AG04449 (cell line): ENCODE measurements around the gene ADGRD2.
"Not testable (repeated sequence)": the region's sequence is repeated elsewhere in the genome, so short reads cannot be mapped to it uniquely, and the experiment has no call there.

Experiments used
- CTCF ChIA-PET: fragments of 350-600 bp; formaldehyde crosslinking; extraction: SDS; loops from one replicate; lab custom pipeline; 2021; ENCODE audit warnings: antibody characterized with exemption; lab: Yijun Ruan, JAX
- POLR2A ChIA-PET: fragments of 400-600, 350-600 bp; formaldehyde crosslinking; extraction: SDS; loops from one replicate; lab custom pipeline; 2020; ENCODE audit warnings: antibody characterized with exemption, inconsistent platforms; lab: Yijun Ruan, JAX
- DNase-seq: peaks from one replicate; pipeline ENCODE4 v3.0.0-alpha.2; 2010; ENCODE audit warnings: low read depth, low spot score
- H3K4me3 ChIP-seq: 2 replicates; pipeline ENCODE4 v1.5.1; 2011; ENCODE audit warnings: low read depth, mild to moderate bottlenecking, control low read depth, low read length
- TF ChIP-seq, protein P1 (sequence below): IDR thresholded peaks from one replicate; pipeline ENCODE4 v1.5.1; 2011; ENCODE audit warnings: mild to moderate bottlenecking, moderate library complexity, low read length, control low read depth, inconsistent platforms; ENCODE audit not compliant: insufficient read depth; ENCODE audit errors: missing control alignments

ADGRD2 gene

DNA sequence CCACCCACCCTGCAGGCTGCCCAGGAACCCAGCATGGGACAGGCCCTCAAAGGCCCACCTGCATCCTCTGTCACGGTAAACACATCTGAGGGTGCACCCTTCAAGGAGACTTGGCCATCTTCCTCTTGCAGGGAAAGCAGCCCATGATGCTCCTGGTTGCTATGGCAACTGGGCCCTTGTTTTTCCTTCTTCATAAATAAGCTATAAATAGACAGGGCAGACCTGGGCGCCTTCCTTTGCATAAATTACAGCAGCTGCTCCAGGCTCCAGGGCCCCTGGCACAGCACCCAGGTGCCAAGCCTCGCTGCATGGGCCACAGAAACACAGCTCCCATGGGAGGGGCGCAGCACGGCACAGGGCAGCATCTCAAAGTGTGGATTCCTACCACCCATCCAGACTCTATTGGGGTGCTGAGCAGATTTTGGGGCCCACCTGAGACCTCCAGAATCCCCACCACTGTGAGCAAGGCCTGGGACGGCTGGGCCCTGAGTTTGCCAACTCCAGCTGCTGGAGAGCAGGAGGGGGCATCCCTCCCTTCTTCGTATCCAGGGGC, 29.2 kb upstream of the ADGRD2 start:
- TF ChIP-seq, protein P1, sequence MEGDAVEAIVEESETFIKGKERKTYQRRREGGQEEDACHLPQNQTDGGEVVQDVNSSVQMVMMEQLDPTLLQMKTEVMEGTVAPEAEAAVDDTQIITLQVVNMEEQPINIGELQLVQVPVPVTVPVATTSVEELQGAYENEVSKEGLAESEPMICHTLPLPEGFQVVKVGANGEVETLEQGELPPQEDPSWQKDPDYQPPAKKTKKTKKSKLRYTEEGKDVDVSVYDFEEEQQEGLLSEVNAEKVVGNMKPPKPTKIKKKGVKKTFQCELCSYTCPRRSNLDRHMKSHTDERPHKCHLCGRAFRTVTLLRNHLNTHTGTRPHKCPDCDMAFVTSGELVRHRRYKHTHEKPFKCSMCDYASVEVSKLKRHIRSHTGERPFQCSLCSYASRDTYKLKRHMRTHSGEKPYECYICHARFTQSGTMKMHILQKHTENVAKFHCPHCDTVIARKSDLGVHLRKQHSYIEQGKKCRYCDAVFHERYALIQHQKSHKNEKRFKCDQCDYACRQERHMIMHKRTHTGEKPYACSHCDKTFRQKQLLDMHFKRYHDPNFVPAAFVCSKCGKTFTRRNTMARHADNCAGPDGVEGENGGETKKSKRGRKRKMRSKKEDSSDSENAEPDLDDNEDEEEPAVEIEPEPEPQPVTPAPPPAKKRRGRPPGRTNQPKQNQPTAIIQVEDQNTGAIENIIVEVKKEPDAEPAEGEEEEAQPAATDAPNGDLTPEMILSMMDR, result no peak
- DNase-seq, result no peak
- no peak overlapping the region for H3K4me3 ChIP-seq
- ChIA-PET CTCF (interaction anchor here (0.9 to 15.6 kb wide), 17 partner anchors 8 to 342 kb away, joined by 3 to 263 read pairs (median 5); no protein-coding TSS in a partner anchor), POLR2A (no interaction called here)

GRCh38 chr9:124423155-124423554, 27.1 kb upstream of the ADGRD2 start:
- TF ChIP-seq, protein P1, result no peak
- H3K4me3 ChIP-seq, result no peak overlapping the region
- DNase-seq, result no peak
- CTCF ChIA-PET, result interaction anchor here (1.6 kb wide), 1 partner anchor 113 kb away, joined by 10 read pairs; no protein-coding TSS in a partner anchor
- POLR2A ChIA-PET, result no interaction called here

DNA sequence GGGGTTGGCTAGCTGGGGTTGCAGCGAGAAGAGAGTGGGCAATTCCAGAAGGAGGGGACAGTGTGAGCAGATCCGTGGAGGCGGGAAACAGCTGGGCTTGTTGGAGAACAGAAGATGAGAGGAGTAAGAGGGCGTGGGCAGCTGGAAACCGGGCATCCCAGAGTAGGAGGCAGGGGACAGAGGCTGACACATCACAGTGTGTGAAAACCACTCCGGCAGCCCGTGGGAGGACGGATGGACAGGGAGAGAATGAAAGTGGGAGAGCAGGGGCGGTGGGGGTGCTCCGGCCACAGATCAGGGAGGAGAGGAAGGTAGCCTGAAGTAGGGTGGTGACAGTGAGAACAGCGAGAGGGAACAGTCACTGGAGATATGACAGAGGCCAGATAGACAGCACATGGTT, 26.7 kb upstream of the ADGRD2 start:
- no peak for DNase-seq
- CTCF ChIA-PET, result interaction anchor here (1.6 kb wide), 1 partner anchor 113 kb away, joined by 10 read pairs; no protein-coding TSS in a partner anchor
- POLR2A ChIA-PET, result no interaction called here
- no peak overlapping the region for H3K4me3 ChIP-seq
- TF ChIP-seq, protein P1, result no peak

GRCh38 chr9:124425733-124426132, 24.5 kb upstream of the ADGRD2 start:
- not testable (repeated sequence) for H3K4me3 ChIP-seq, DNase-seq
- ChIA-PET CTCF (interaction anchor here (1.1 kb wide), 1 partner anchor 111 kb away, joined by 3 read pairs; no protein-coding TSS in a partner anchor), POLR2A (interaction anchor here (0.6 kb wide), 1 partner anchor 208 kb away, joined by 4 read pairs; no protein-coding TSS in a partner anchor)

- DNase-seq, result no peak
- ChIA-PET POLR2A (no interaction called here), CTCF (no interaction called here)
- H3K4me3 ChIP-seq, result no peak overlapping the region
- TF ChIP-seq, protein P1, result no peak
Observed at GRCh38 chr9:124426361-124426760, 23.9 kb upstream of the ADGRD2 start.

GRCh38 chr9:124427281-124427680, 23.0 kb upstream of the ADGRD2 start:
- ChIA-PET CTCF (interaction anchor here (4.4 kb wide), 1 partner anchor 8 kb away, joined by 39 read pairs; no protein-coding TSS in a partner anchor), POLR2A (no interaction called here)
- DNase-seq, result no peak
- TF ChIP-seq, protein P1, result no peak
- H3K4me3 ChIP-seq, result no peak overlapping the region
